GM12872 (cell line): ENCODE data around the gene MLXIP.

Experiments
- TF ChIP-seq, protein P1 (sequence below): IDR thresholded peaks from 3 replicates; pipeline ENCODE4 v1.5.1; 2011; ENCODE audit warnings: low read depth, mild to moderate bottlenecking, low read length, moderate library complexity; ENCODE audit not compliant: insufficient read depth

MLXIP gene

GRCh38 chr12:122168492-122168891 is 89.9 kb downstream of the MLXIP start:
- TF ChIP-seq, protein P1, sequence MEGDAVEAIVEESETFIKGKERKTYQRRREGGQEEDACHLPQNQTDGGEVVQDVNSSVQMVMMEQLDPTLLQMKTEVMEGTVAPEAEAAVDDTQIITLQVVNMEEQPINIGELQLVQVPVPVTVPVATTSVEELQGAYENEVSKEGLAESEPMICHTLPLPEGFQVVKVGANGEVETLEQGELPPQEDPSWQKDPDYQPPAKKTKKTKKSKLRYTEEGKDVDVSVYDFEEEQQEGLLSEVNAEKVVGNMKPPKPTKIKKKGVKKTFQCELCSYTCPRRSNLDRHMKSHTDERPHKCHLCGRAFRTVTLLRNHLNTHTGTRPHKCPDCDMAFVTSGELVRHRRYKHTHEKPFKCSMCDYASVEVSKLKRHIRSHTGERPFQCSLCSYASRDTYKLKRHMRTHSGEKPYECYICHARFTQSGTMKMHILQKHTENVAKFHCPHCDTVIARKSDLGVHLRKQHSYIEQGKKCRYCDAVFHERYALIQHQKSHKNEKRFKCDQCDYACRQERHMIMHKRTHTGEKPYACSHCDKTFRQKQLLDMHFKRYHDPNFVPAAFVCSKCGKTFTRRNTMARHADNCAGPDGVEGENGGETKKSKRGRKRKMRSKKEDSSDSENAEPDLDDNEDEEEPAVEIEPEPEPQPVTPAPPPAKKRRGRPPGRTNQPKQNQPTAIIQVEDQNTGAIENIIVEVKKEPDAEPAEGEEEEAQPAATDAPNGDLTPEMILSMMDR: no peak

- TF ChIP-seq, protein P1: no peak
These were observed 92.8 kb downstream of the MLXIP start for GRCh38 chr12:122171399-122171798.

GRCh38 chr12:122172262-122172939 is 93.8 kb downstream of the MLXIP start:
- TF ChIP-seq, protein P1: no peak

DNA sequence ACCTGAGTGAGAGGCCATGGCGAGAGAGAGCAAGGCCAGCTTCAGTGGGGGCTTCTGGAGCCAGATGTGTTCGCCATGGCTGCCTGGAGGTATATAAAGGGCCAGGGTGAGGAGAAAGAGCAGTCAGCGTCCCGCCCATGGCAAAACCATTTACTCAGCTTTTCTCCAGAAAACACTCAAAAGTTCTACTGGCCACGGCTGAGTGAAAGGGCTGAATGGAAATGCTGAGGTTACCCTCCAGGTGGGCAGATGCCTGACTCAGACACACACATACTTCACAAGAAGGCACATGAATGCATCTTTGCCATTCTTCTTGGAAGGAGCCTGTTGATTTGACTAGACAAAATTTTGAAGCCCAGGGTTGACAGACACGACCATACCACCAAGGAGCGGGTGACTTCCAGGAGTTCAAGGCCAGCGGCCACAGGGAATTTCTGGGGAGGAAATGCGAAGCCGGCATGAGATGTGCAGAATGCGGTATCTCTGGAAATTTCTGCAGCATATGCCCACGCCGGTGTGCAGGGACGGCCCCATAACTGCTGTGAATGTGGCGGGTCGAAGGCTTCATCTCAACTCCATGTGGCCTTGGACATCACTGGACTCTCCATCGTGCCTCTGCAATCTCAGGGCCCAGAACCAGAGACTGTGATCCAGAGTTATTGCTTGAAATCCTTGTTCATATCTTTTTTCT is 95.7 kb downstream of the MLXIP start, which contains the start of gene IL31:
Gene IL31 (minus strand): TSS at position 67 of the 691 bp plus-strand sequence. CDS start 49 bp downstream, at position 18.
- TF ChIP-seq, protein P1: no peak

- TF ChIP-seq, protein P1: no peak
These were observed 104.5 kb downstream of the MLXIP start, which contains the start of gene LRRC43 for GRCh38 chr12:122182887-122183587. Gene LRRC43, plus strand, starts transcription at chr12:122183123. Its CDS starts 22 bp downstream, at chr12:122183145.

DNA sequence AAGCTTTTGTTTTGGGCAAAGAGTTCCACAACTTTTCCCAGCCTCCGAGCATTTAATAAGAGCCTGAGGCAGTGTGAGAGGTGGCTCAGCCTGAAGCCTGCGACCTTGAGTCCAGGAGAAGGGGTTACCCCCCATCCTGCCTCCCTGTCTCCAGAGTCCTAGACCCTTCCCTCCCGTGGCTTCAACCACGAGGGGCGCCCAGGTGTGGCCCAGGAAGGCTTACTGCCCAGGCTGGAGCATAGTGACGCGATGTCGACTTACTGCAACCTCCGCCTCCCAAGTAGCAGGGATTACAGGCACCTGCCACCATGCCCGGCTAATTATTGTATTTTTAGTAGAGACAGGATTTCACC is 105.0 kb downstream of the MLXIP start:
- TF ChIP-seq, protein P1: no peak

DNA sequence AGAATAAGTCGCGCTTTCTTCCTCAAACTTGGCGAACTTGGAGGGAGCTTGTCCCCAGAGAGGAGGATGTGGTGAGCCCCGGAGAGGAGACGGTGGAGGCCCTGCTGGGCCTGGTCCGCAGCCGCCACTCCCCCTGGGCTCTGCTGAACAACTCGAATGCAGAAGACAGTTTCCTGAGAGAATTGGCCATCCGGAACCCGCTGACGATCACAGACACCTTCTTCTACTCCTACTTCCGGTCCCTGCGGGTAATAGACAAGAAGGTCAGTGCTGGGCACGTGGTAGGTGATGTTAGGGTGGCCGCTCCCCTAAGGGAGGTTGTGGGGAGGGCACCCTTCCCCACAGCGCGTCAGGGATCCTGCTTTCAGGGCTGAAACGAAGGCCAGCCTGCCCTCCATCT is 106.0 kb downstream of the MLXIP start:
- TF ChIP-seq, protein P1: no peak
